Panc1 (cell line): Measurements from ENCODE around the gene SLC7A1. TPM values are rescaled to one million over a fixed set of nuclear protein-coding genes. Genes with fewer than 3 reads are reported as not detected.

Source experiments
- ATAC-seq: fragments of 200-7000 bp; cut with Tn5 transposase; 2 replicates; pipeline ENCODE4 v1.9.1; 2020; ENCODE audit warnings: mild to moderate bottlenecking, moderate library complexity
- BruUV-seq: library from RNA; stranded (reverse); fragments of 400-500 nt; replicated peaks from 2 replicates; lab custom pipeline; 2021; lab: Mats Ljungman, UMichigan
- CTCF ChIA-PET: fragments of 300-600 bp; sonication (Branson Sonifier 250); formaldehyde crosslinking; loops from one replicate; lab custom pipeline; 2022; ENCODE audit warnings: antibody characterized with exemption; lab: Charles Lee
- POLR2A ChIA-PET: fragments of 300-600 bp; sonication (Branson Sonifier 250); formaldehyde crosslinking; loops from one replicate; lab custom pipeline; 2022; ENCODE audit warnings: antibody characterized with exemption; lab: Charles Lee
- DNase-seq: peaks from one replicate; pipeline ENCODE4 v3.0.0-alpha.2; 2010; ENCODE audit warnings: low read depth, low spot score
- H3K27ac ChIP-seq: 2 replicates; pipeline ENCODE4 v1.5.1; 2011; ENCODE audit warnings: mild to moderate bottlenecking, low read length, inconsistent platforms
- H3K27me3 ChIP-seq: fragments of 200-500 bp; sonication (Bioruptor generic); 2 replicates; pipeline ENCODE4 v1.6.0; 2014; ENCODE audit warnings: low read length, inconsistent platforms; ENCODE audit not compliant: control insufficient read depth, insufficient read depth
- H3K36me3 ChIP-seq: fragments of 200-500 bp; sonication (Bioruptor generic); 2 replicates; pipeline ENCODE4 v1.5.1; 2014; ENCODE audit warnings: inconsistent platforms, mild to moderate bottlenecking, low read length, moderate library complexity; ENCODE audit not compliant: control insufficient read depth, insufficient read depth
- H3K4me1 ChIP-seq: 2 replicates; pipeline ENCODE4 v1.5.1; 2011; ENCODE audit warnings: inconsistent platforms, mild to moderate bottlenecking, low read length, moderate library complexity; ENCODE audit not compliant: control insufficient read depth, insufficient read depth
- H3K4me3 ChIP-seq, 2 experiments: 2 replicates each; pipeline ENCODE4 v1.5.1; 2011 to 2012; ENCODE audit warnings: low read depth in 2 of 2, low read length in 2 of 2, mild to moderate bottlenecking in 2 of 2, inconsistent platforms in 1 of 2, moderate library complexity in 1 of 2
- H3K9me3 ChIP-seq: fragments of 200-500 bp; sonication (Bioruptor generic); 2 replicates; pipeline ENCODE4 v1.5.1; 2014; ENCODE audit warnings: low read depth, mild to moderate bottlenecking, inconsistent platforms, low read length, moderate library complexity; ENCODE audit not compliant: control insufficient read depth, insufficient read depth
- POLR2AphosphoS5 ChIP-seq: IDR thresholded peaks from 2 replicates; pipeline ENCODE4 v1.6.1; 2012; ENCODE audit warnings: mild to moderate bottlenecking, low read depth, low read length, moderate library complexity
- SIN3A ChIP-seq: IDR thresholded peaks from 2 replicates; pipeline ENCODE4 v1.6.1; 2012; ENCODE audit warnings: low read depth, mild to moderate bottlenecking, low read length, moderate library complexity, borderline replicate concordance; ENCODE audit not compliant: insufficient read depth
- TCF7L2 ChIP-seq: IDR thresholded peaks from 2 replicates; pipeline ENCODE4 v1.6.1; 2011; ENCODE audit warnings: mild to moderate bottlenecking, low read depth, low read length, inconsistent platforms
- in situ Hi-C: cut with HindIII; loops from 2 replicates; pipeline ENCODE4 v1.10.0; 2016; ENCODE audit warnings: low sequenced_read_pairs, low pct_unique_long_range_greater_than_20kb
- intact Hi-C: fragments of 100-400 bp; cut with micrococcal nuclease; formaldehyde crosslinking; loops from one replicate; pipeline ENCODE4 v1.10.0; 2022; ENCODE audit not compliant: unreplicated experiment
- total RNA-seq: library from RNA; stranded (reverse); gene quantifications from one replicate; pipeline ENCODE4 v1.2.1, GENCODE V29; 2021; ENCODE audit not compliant: unreplicated experiment
- TF ChIP-seq, protein P1 (sequence below), 2 experiments: IDR thresholded peaks; 2 replicates each; pipeline ENCODE4 v1.6.1; 2011 to 2012; ENCODE audit warnings: low read depth in 2 of 2, control low read depth in 1 of 2, low read length in 1 of 2, mild to moderate bottlenecking in 1 of 2, moderate library complexity in 1 of 2; ENCODE audit not compliant: insufficient read depth in 1 of 2
- TF ChIP-seq, protein P2 (sequence below): fragments of 450-650 bp; IDR thresholded peaks from 2 replicates; pipeline ENCODE4 v1.5.1; 2017; ENCODE audit warnings: mild to moderate bottlenecking

SLC7A1 gene
- total RNA-seq, 1 experiment from 2014 or later = 63.3 TPM

DNA sequence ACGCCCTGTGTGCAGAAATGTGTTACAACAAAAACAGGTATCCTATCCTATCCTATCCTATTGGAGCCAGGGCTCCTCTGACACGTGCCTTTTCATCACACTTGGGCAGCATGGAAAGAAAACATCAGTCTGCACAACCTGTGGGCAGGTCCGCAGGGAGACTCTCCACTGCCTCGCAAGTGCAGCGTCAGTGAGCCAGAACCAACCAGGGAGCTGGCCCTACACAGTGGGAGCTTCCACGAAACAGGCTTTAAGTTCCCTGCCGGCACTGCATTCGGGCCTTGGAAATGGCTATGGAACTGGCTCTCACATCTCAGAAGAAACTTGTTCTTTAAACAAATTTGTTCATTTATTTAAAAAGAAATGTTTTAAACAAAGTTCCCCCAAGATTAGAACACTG lies 49.5 kb downstream of the SLC7A1 start:
- in situ Hi-C loops (no loop called here), intact Hi-C loops (no loop called here)
- no peak for TF ChIP-seq SIN3A
- TF ChIP-seq POLR2AphosphoS5 = no peak
- TF ChIP-seq, protein P1, sequence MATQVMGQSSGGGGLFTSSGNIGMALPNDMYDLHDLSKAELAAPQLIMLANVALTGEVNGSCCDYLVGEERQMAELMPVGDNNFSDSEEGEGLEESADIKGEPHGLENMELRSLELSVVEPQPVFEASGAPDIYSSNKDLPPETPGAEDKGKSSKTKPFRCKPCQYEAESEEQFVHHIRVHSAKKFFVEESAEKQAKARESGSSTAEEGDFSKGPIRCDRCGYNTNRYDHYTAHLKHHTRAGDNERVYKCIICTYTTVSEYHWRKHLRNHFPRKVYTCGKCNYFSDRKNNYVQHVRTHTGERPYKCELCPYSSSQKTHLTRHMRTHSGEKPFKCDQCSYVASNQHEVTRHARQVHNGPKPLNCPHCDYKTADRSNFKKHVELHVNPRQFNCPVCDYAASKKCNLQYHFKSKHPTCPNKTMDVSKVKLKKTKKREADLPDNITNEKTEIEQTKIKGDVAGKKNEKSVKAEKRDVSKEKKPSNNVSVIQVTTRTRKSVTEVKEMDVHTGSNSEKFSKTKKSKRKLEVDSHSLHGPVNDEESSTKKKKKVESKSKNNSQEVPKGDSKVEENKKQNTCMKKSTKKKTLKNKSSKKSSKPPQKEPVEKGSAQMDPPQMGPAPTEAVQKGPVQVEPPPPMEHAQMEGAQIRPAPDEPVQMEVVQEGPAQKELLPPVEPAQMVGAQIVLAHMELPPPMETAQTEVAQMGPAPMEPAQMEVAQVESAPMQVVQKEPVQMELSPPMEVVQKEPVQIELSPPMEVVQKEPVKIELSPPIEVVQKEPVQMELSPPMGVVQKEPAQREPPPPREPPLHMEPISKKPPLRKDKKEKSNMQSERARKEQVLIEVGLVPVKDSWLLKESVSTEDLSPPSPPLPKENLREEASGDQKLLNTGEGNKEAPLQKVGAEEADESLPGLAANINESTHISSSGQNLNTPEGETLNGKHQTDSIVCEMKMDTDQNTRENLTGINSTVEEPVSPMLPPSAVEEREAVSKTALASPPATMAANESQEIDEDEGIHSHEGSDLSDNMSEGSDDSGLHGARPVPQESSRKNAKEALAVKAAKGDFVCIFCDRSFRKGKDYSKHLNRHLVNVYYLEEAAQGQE (IDR thresholded peaks at IDR 0.05; ENCODE audit: insufficient read depth in 1 of 2, low read depth in 2 of 2, low read length in 1 of 2) = no peak
- TF ChIP-seq, protein P2, sequence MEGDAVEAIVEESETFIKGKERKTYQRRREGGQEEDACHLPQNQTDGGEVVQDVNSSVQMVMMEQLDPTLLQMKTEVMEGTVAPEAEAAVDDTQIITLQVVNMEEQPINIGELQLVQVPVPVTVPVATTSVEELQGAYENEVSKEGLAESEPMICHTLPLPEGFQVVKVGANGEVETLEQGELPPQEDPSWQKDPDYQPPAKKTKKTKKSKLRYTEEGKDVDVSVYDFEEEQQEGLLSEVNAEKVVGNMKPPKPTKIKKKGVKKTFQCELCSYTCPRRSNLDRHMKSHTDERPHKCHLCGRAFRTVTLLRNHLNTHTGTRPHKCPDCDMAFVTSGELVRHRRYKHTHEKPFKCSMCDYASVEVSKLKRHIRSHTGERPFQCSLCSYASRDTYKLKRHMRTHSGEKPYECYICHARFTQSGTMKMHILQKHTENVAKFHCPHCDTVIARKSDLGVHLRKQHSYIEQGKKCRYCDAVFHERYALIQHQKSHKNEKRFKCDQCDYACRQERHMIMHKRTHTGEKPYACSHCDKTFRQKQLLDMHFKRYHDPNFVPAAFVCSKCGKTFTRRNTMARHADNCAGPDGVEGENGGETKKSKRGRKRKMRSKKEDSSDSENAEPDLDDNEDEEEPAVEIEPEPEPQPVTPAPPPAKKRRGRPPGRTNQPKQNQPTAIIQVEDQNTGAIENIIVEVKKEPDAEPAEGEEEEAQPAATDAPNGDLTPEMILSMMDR = no peak
- TF ChIP-seq TCF7L2 = no peak
- Histone ChIP-seq H3K4me1 (no peaks in the 10 kb centered on the region), H3K4me3 (no peak overlapping the region), H3K9me3 (no peaks in the 10 kb centered on the region), H3K27me3 (no peaks in the 10 kb centered on the region), H3K36me3 (no peaks in the 10 kb centered on the region), H3K27ac (no peak overlapping the region)
- ATAC-seq (no peak), DNase-seq (no peak)
- no TSS peak for BruUV-seq
- ChIA-PET POLR2A (no interaction called here), CTCF (no interaction called here)

DNA sequence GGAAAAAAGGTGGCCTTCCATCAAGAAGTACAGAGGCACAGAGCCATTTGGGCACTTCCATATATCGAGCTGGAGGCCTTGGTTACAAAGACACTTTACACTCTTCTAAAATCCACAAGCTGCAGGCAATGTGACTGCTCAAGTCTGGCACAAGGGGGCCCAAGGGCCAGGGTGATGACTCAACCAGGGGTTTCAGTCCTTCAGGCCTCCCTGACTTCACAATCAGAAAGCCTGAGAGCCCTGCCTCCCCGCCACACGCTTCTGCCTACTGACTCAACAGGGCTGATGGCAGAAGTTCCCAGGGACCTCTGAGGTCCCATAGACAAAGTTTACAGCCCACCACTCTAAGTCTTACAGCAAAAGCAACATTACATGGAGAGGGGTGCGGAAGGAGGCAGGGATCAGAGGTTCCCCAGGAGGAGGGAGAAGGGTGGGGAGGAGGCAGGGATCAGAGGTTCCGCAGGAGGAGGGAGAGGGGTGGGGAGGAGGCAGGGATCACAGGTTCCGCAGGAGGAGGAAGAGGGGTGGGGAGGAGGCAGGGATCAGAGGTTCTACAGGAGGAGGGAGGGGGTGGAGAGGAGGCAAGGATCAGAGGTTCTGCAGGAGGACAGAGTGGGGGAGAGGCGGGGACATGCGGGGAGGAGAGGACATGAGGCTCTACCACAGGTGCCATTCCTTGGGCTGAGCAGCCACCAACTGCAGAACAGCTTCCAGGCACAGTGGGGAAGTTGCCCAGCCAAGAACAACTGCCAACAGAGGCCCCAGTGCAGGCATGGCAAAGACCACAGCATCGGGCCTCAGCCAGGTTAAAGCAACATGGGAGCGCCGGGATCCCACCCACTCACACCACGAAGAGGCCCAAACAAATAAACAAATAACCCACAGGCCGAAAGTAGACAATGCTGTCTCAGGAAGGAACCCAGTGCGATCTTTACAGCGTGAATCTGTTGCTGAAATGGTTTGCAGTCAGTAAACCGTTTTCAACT lies 52.0 kb downstream of the SLC7A1 start:
- DNase-seq (no peak), ATAC-seq (no peak)
- BruUV-seq = no TSS peak
- intact Hi-C loops (no loop called here), in situ Hi-C loops (no loop called here)
- TF ChIP-seq, protein P1 (IDR thresholded peaks at IDR 0.05; ENCODE audit: insufficient read depth in 1 of 2, low read depth in 2 of 2, low read length in 1 of 2) = no peak
- TF ChIP-seq POLR2AphosphoS5 (no peak), SIN3A (no peak), TCF7L2 (no peak)
- TF ChIP-seq, protein P2 = no peak
- no peaks in the 10 kb centered on the region for H3K27me3 ChIP-seq
- no peaks in the 10 kb centered on the region for H3K9me3 ChIP-seq
- no peaks in the 10 kb centered on the region for H3K36me3 ChIP-seq
- POLR2A ChIA-PET = no interaction called here
- no peak overlapping the region for H3K27ac ChIP-seq
- CTCF ChIA-PET = no interaction called here
- no peak overlapping the region for H3K4me3 ChIP-seq
- H3K4me1 ChIP-seq = no peaks in the 10 kb centered on the region
